Nephron (organoid): ENCODE results near the gene YY1.

Source experiments
- H3K27ac Mint-ChIP-seq, 3 experiments: 2 replicates each; pipeline ENCODE4 v1.8.0; 2020; ENCODE audit warnings: mixed read lengths in 3 of 3, mild to moderate bottlenecking in 2 of 3, moderate library complexity in 1 of 3
- H3K27me3 Mint-ChIP-seq: 2 replicates; pipeline ENCODE4 v1.8.0; 2021; ENCODE audit warnings: low read depth, mild to moderate bottlenecking, moderate library complexity, mixed read lengths
- H3K36me3 Mint-ChIP-seq: 2 replicates; pipeline ENCODE4 v1.8.0; 2020; ENCODE audit warnings: low read depth, mixed read lengths
- H3K4me1 Mint-ChIP-seq: 2 replicates; pipeline ENCODE4 v1.8.0; 2020; ENCODE audit warnings: mixed read lengths
- H3K4me3 Mint-ChIP-seq, 3 experiments: 2 replicates each; pipeline ENCODE4 v1.8.0; 2020; ENCODE audit warnings: mild to moderate bottlenecking in 3 of 3, mixed read lengths in 3 of 3, moderate library complexity in 2 of 3
- H3K9me3 Mint-ChIP-seq: 2 replicates; pipeline ENCODE4 v1.8.0; 2020; ENCODE audit warnings: mixed read lengths
- CTCF ChIP-seq, 3 experiments: fragments of 200-600 bp; sonication (generic); IDR thresholded peaks; one replicate each; pipeline ENCODE4 v1.5.0; 2021; ENCODE audit warnings: antibody characterized with exemption in 3 of 3; ENCODE audit not compliant: unreplicated experiment in 3 of 3

YY1 gene

GRCh38 chr14:100193417-100194357 is 45.3 kb upstream of the YY1 start:
- Mint-ChIP-seq H3K4me3 (peak overlapping the region; percentile 77 to 82 (median 80)), H3K36me3 (no peaks in the 10 kb centered on the region), H3K27me3 (no peaks in the 10 kb centered on the region), H3K4me1 (peaks cover 11% of the 10 kb centered on the region), H3K9me3 (no peaks in the 10 kb centered on the region), H3K27ac (peak overlapping the region; percentile 67 to 82 (median 74))
- no peak for TF ChIP-seq CTCF (IDR thresholded peaks at IDR 0.05; ENCODE audit: unreplicated experiment in 3 of 3)

- no peak for TF ChIP-seq CTCF (IDR thresholded peaks at IDR 0.05; ENCODE audit: unreplicated experiment in 3 of 3)
- no peak overlapping the region for H3K27ac Mint-ChIP-seq
- H3K4me3 Mint-ChIP-seq, result no peak overlapping the region
- H3K36me3 Mint-ChIP-seq, result no peaks in the 10 kb centered on the region
- H3K9me3 Mint-ChIP-seq, result no peaks in the 10 kb centered on the region
- H3K27me3 Mint-ChIP-seq, result no peaks in the 10 kb centered on the region
- peaks cover under 1% of the 10 kb centered on the region for H3K4me1 Mint-ChIP-seq
Measured at GRCh38 chr14:100199240-100199860, 39.6 kb upstream of the YY1 start.

- no peaks in the 10 kb centered on the region for H3K4me1 Mint-ChIP-seq
Measured at GRCh38 chr14:100200311-100200710, 38.6 kb upstream of the YY1 start.

DNA sequence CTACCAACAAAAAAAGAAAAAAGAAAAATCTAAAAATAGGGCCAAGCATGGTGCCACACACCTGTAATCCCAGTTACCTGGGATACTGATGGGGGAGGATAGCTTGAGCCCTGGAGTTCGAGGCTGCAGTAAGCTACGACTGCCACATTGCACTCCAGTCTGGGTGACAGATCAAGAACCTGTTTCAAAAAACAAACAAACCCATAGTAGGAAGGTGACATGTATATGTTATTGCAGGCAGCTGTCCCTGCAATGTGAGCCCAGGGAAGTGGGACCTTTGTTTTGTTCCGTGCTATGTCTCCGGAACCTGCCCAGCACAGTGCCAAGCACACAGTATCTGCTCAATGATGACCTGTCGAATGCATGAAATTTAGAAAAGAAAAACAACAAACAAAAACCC is 37.2 kb upstream of the YY1 start:
- H3K9me3 Mint-ChIP-seq, result no peaks in the 10 kb centered on the region
- no peak overlapping the region for H3K27ac Mint-ChIP-seq
- no peaks in the 10 kb centered on the region for H3K27me3 Mint-ChIP-seq
- TF ChIP-seq CTCF (IDR thresholded peaks at IDR 0.05; ENCODE audit: unreplicated experiment in 3 of 3), result no peak
- peaks cover 5% of the 10 kb centered on the region for H3K36me3 Mint-ChIP-seq
- H3K4me1 Mint-ChIP-seq, result no peaks in the 10 kb centered on the region
- no peak overlapping the region for H3K4me3 Mint-ChIP-seq

More at GRCh38 chr14:100200311-100200710, 38.6 kb upstream of the YY1 start:
- H3K27me3 Mint-ChIP-seq, result no peaks in the 10 kb centered on the region
- H3K4me3 Mint-ChIP-seq, result no peak overlapping the region
- no peaks in the 10 kb centered on the region for H3K9me3 Mint-ChIP-seq
- H3K27ac Mint-ChIP-seq, result no peak overlapping the region
- no peaks in the 10 kb centered on the region for H3K36me3 Mint-ChIP-seq
- no peak for TF ChIP-seq CTCF (IDR thresholded peaks at IDR 0.05; ENCODE audit: unreplicated experiment in 3 of 3)

DNA sequence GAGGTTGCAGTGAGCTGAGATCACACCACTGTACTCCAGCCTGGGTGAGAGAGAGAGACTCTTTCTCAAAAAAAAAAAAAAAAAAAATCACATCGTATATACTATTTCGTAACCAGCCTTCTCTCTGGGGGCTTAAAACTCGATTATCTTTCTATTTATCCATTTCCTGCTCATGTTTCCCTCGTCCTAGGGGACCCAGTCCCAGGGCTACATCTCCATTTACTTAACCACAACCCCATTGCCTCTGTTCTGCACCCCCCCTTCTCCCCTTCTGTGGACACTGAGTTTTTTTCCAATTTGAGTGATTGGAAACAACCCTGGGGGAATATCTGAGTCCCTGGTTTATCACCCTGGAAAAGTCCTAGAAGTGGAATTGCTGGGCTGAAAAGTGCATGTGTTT is 36.2 kb upstream of the YY1 start:
- no peak overlapping the region for H3K4me3 Mint-ChIP-seq
- no peaks in the 10 kb centered on the region for H3K27me3 Mint-ChIP-seq
- no peaks in the 10 kb centered on the region for H3K9me3 Mint-ChIP-seq
- no peak overlapping the region for H3K27ac Mint-ChIP-seq
- peaks cover 15% of the 10 kb centered on the region for H3K36me3 Mint-ChIP-seq
- H3K4me1 Mint-ChIP-seq, result no peaks in the 10 kb centered on the region
- no peak for TF ChIP-seq CTCF (IDR thresholded peaks at IDR 0.05; ENCODE audit: unreplicated experiment in 3 of 3)
